Right lobe of liver (tissue), 4 donors: ENCODE results near the gene KDM4B.

Experiments used
- POLR2A ChIP-seq: fragments of 450-650 bp; IDR thresholded peaks from one replicate; pipeline ENCODE4 v1.6.1; 2017; ENCODE audit warnings: antibody characterized with exemption, mild to moderate bottlenecking
- TF ChIP-seq, protein P1 (sequence below), 4 donors: fragments of 200-600 bp in 3 of 4; fragments of 450-650 bp in 1 of 4; IDR thresholded peaks; one replicate each; pipeline versions ENCODE4 v1.5.1 to v1.8.0; 2016 to 2022; ENCODE audit warnings: antibody characterized with exemption in 4 of 4, mild to moderate bottlenecking in 2 of 4
- donor health status: DM: no; HTN: no; CAD: no.
- donor health status: DM: no; HTN: no; CAD: no.
- donor health status: DM: no; HTN: yes; CAD: no.

DNA sequence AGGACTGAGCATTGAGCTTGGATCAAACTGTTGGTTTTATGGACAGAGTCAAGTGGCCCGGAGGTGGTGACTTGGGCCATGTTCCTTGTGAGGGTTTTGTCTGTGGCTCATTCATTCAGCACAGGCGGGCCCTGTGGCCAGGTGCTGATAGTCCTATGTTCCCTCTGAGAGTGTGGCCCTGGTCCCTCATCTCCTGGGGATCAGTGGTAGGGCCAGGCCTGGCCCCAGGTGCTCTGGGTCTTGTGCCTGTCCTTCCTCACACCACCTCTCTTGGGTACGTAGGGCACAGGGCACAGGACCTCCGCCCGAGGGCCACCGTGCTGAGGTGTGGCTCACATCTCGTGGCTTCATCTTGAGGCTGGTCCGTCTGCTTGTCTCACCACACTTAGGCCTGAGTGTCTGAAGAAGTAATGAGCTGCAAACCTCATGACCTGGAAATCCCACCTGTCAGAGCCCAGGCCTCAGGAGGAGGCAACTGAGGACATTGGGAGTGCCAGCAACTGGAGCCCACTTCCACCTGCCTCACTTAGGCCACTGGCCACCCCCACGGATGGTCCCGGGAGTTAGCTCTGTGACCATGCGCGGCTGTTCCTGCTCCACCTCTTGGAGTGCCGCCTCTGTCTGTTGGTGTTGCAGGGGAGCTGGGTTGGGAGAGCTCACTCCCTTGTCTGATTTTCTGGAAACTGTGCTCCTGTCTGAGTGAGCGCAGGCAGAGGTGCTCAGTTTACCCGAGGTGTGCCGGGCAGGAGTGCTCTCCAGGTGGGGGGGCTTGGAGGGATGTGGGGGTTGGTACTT lies 53.4 kb downstream of the KDM4B start:
- TF ChIP-seq, protein P1, sequence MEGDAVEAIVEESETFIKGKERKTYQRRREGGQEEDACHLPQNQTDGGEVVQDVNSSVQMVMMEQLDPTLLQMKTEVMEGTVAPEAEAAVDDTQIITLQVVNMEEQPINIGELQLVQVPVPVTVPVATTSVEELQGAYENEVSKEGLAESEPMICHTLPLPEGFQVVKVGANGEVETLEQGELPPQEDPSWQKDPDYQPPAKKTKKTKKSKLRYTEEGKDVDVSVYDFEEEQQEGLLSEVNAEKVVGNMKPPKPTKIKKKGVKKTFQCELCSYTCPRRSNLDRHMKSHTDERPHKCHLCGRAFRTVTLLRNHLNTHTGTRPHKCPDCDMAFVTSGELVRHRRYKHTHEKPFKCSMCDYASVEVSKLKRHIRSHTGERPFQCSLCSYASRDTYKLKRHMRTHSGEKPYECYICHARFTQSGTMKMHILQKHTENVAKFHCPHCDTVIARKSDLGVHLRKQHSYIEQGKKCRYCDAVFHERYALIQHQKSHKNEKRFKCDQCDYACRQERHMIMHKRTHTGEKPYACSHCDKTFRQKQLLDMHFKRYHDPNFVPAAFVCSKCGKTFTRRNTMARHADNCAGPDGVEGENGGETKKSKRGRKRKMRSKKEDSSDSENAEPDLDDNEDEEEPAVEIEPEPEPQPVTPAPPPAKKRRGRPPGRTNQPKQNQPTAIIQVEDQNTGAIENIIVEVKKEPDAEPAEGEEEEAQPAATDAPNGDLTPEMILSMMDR (IDR thresholded peaks at IDR 0.05), result no peak
- no peak for TF ChIP-seq POLR2A
